Endodermal cell (in vitro differentiated cells): Measurements from ENCODE around the gene HCRTR1. TPM values are rescaled to one million over a fixed set of nuclear protein-coding genes. Genes with fewer than 3 reads are reported as not detected.
A peak's percentile ranks its signal among the peaks of the same experiment; 100 is the strongest.

Experiments
- DNase-seq: peaks from one replicate; pipeline ENCODE4 v3.0.0-alpha.2; 2017
- H3K27ac ChIP-seq: 2 replicates; pipeline ENCODE4 v1.5.1; 2013; ENCODE audit warnings: mild to moderate bottlenecking, low read depth, low read length, moderate library complexity
- H3K27me3 ChIP-seq: 2 replicates; pipeline ENCODE4 v1.6.1; 2013; ENCODE audit warnings: mild to moderate bottlenecking, low read length, moderate library complexity; ENCODE audit not compliant: insufficient read depth, control insufficient read depth, poor library complexity, severe bottlenecking
- H3K36me3 ChIP-seq: 2 replicates; pipeline ENCODE4 v1.7.0; 2013; ENCODE audit warnings: mild to moderate bottlenecking, low read length, moderate library complexity; ENCODE audit not compliant: control insufficient read depth, insufficient read depth
- H3K4me1 ChIP-seq: one replicate; pipeline ENCODE4 v1.7.0; 2013; ENCODE audit warnings: low read length; ENCODE audit not compliant: control insufficient read depth, insufficient read depth
- H3K4me3 ChIP-seq: 2 replicates; pipeline ENCODE4 v1.5.1; 2013; ENCODE audit warnings: mild to moderate bottlenecking, low read length, moderate library complexity
- H3K9ac ChIP-seq: 2 replicates; pipeline ENCODE4 v1.6.1; 2013; ENCODE audit warnings: mild to moderate bottlenecking, low read length, moderate library complexity; ENCODE audit not compliant: poor library complexity, severe bottlenecking; ENCODE audit errors: extremely low read depth
- H3K9me3 ChIP-seq: 2 replicates; pipeline ENCODE4 v1.6.1; 2013; ENCODE audit warnings: mild to moderate bottlenecking, low read length, moderate library complexity; ENCODE audit not compliant: control insufficient read depth
- H3K27ac Mint-ChIP-seq: 2 replicates; pipeline ENCODE4 v1.8.0; 2020; ENCODE audit warnings: mixed read lengths
- H3K27me3 Mint-ChIP-seq: 2 replicates; pipeline ENCODE4 v1.8.0; 2021; ENCODE audit warnings: mild to moderate bottlenecking, mixed read lengths; ENCODE audit not compliant: insufficient read depth
- H3K36me3 Mint-ChIP-seq: 2 replicates; pipeline ENCODE4 v1.8.0; 2020; ENCODE audit warnings: low read depth, mixed read lengths
- H3K4me1 Mint-ChIP-seq: 2 replicates; pipeline ENCODE4 v1.8.0; 2020; ENCODE audit warnings: mixed read lengths
- H3K4me3 Mint-ChIP-seq: 2 replicates; pipeline ENCODE4 v1.8.0; 2020; ENCODE audit warnings: mild to moderate bottlenecking, moderate library complexity, mixed read lengths
- H3K9me3 Mint-ChIP-seq: 2 replicates; pipeline ENCODE4 v1.8.0; 2020; ENCODE audit warnings: mild to moderate bottlenecking, mixed read lengths
- CTCF ChIP-seq: fragments of 200-600 bp; sonication (generic); conservative IDR thresholded peaks from 2 replicates; pipeline ENCODE4 v1.5.0; 2021; ENCODE audit warnings: antibody characterized with exemption, mild to moderate bottlenecking
- WGBS, 2 experiments: methylation state at CpG; one replicate each; pipeline versions ENCODE4 v1.1.5 to v1.1.7; 2013; ENCODE audit warnings: missing lambda C conversion rate in 2 of 2, mixed read lengths in 1 of 2; ENCODE audit not compliant: insufficient coverage in 1 of 2, insufficient read length in 1 of 2; 5-methylcytosine and 5-hydroxymethylcytosine counted together
- total RNA-seq, 2 donors: library from RNA; stranded (reverse); fragmentation: NEBNext Ultra II Directional in 1 of 2; extraction: Animal tissue kit (Norgen Biotek cat#: 25700) in 1 of 2; gene quantifications; 2 replicates in 1 of 2; 3 replicates in 1 of 2; pipeline ENCODE4 v1.2.1, GENCODE V29; 2021

The HCRTR1 gene
- total RNA-seq, 2 donors from 2014 or later, result not detected

DNA sequence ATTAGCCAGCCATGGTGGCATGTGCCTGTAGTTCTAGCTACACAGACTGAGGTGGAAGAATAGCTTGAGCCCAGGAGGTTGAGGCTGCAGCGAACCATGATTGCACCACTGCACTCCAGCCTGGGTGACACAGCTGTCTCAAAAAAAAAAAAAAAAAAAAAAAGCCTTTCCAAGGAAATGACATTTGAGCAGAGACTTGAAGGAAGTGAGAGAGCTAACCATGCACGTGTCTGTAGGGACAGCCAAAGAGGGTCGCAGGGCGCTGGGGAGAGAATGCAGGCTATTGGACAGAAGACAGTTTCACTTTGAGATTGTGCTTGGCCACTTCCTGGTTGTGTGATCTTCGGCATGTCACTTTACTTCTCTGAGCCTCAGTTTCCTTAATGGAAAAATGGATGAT is 6.8 kb downstream of the HCRTR1 start:
- H3K9ac ChIP-seq, result no peak overlapping the region
- H3K36me3 ChIP-seq, result peaks cover 20% of the 10 kb centered on the region
- peaks cover 13% of the 10 kb centered on the region for H3K36me3 Mint-ChIP-seq
- no peaks in the 10 kb centered on the region for H3K4me1 Mint-ChIP-seq
- no peak for TF ChIP-seq CTCF
- H3K27me3 Mint-ChIP-seq, result peaks cover 5% of the 10 kb centered on the region
- DNase-seq, result no peak
- H3K27ac ChIP-seq, result no peak overlapping the region
- no peaks in the 10 kb centered on the region for H3K9me3 Mint-ChIP-seq
- 84 to 92% methylated on average over 5 of the region's 5 CpGs for WGBS, 2 experiments
- peaks cover 8% of the 10 kb centered on the region for H3K4me1 ChIP-seq
- H3K4me3 Mint-ChIP-seq, result no peak overlapping the region
- H3K27ac Mint-ChIP-seq, result no peak overlapping the region
- H3K4me3 ChIP-seq, result no peak overlapping the region
- H3K27me3 ChIP-seq, result no peaks in the 10 kb centered on the region
- no peaks in the 10 kb centered on the region for H3K9me3 ChIP-seq

- H3K4me3 Mint-ChIP-seq, result no peak overlapping the region
- H3K27ac ChIP-seq, result no peak overlapping the region
- no peak overlapping the region for H3K4me3 ChIP-seq
- H3K36me3 ChIP-seq, result peaks cover 26% of the 10 kb centered on the region
- no peak overlapping the region for H3K9ac ChIP-seq
- 95 to 97% methylated on average over 11 to 16 of the region's 16 CpGs for WGBS, 2 experiments
- no peaks in the 10 kb centered on the region for H3K4me1 Mint-ChIP-seq
- H3K9me3 Mint-ChIP-seq, result no peaks in the 10 kb centered on the region
- TF ChIP-seq CTCF, result no peak
- H3K9me3 ChIP-seq, result no peaks in the 10 kb centered on the region
- no peak overlapping the region for H3K27ac Mint-ChIP-seq
- H3K27me3 Mint-ChIP-seq, result no peaks in the 10 kb centered on the region
- H3K27me3 ChIP-seq, result no peaks in the 10 kb centered on the region
- H3K36me3 Mint-ChIP-seq, result peaks cover 16% of the 10 kb centered on the region
- DNase-seq, result peak; percentile 36
- H3K4me1 ChIP-seq, result peaks cover 8% of the 10 kb centered on the region
Measured at GRCh38 chr1:31624731-31625514, 7.4 kb downstream of the HCRTR1 start.

- peaks cover 24% of the 10 kb centered on the region for H3K36me3 Mint-ChIP-seq
- H3K4me1 Mint-ChIP-seq, result no peaks in the 10 kb centered on the region
- Histone ChIP-seq H3K27ac (peak overlapping the region; percentile 17), H3K27me3 (no peaks in the 10 kb centered on the region), H3K4me3 (no peak overlapping the region), H3K36me3 (peaks cover 34% of the 10 kb centered on the region), H3K9me3 (no peaks in the 10 kb centered on the region), H3K9ac (no peak overlapping the region), H3K4me1 (peaks cover 8% of the 10 kb centered on the region)
- H3K27me3 Mint-ChIP-seq, result no peaks in the 10 kb centered on the region
- H3K27ac Mint-ChIP-seq, result no peak overlapping the region
- H3K4me3 Mint-ChIP-seq, result no peak overlapping the region
- H3K9me3 Mint-ChIP-seq, result no peaks in the 10 kb centered on the region
- no peak for DNase-seq
- TF ChIP-seq CTCF, result no peak
- WGBS, 2 experiments, result 86 to 91% methylated on average over 4 of the region's 4 CpGs
Measured at GRCh38 chr1:31625561-31626222, 8.2 kb downstream of the HCRTR1 start.
